IPS-NIHi11 (cell line): ENCODE results near the gene CDYL.
A peak's percentile ranks its signal among the peaks of the same experiment; 100 is the strongest.

Experiments used
- DNase-seq: peaks from one replicate; pipeline ENCODE4 v3.0.0; 2012; ENCODE audit warnings: mixed read lengths, low spot score

CDYL gene

DNA sequence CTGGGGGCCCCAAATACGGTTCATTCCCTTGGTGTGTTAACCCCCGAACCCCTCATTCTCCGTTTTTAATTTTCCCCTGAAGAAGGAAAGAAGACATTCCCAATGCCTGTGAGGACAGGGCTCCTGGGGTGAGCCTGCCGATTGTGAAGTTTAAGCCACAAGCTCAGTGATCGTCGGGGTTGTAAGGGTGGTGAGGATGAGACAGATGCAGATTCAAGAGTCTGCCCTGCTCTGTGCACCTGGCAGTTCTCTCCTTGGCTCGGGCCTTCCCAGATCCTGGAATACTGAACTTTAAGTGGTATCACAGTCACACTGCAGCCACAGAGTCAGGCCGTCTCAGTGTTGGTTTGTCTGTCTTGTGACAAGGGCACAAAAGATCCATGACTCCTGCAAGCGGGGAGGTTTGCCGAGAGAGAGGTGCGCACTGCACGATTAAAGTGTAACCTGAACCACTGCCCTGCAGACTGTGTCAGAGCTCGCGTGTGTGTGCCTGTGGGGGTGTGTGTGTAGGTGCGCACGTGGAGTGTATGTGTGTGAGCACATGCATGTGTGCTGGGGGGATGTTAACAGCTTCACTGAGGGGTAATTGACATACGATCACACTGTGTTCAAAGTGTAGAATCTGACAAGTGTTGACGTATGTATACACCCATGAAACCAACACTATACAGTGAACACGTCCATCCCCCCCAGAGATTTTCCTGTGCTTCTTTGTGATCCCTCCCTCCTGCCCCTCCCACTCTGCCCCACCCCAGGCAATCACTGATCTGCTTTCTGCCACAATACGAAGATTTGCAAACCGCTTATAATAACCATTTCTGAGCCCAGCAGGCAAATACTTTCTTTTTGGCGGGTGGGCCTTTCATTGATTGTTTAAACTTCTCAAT is 188.7 kb downstream of the CDYL start:
- DNase-seq, result no peak

DNA sequence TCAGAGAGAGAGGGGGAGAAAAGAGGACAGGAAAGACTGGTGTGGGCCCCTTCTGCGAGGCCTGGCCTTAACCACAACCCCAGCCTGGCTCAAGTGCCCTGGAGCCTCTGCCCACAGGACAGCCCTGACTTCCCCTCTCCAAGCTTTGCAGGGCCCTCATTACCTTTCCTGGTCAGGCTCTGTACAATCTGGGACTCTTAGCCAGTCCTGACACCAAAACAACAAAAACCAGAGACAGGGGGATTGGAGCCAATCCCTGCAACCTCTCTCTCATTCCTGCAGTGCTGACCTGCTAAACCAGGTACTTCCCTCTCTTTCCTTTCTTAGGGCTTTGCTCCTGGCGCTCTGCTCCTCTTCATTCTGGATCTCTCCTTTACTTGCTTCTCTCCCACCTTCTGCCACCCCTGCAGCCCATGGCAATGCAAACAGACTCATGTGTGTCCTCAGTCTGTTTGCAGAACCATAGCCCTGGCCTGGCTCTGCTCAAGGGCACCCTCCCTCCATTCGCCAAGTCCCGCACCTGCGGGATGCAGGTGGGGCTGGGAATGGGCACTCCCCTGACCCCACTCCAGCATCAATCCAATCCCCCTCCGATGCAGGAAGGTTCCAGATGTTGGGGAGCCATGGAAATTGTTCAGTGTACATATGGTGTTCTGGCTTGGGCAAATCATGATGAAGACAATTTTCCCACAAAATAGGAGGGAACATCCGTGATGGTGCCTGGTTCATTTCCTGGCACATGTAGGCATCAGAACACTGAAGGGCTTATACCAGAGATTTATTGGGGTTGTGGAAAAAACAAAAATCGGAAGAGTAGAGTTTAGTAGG is 189.6 kb downstream of the CDYL start:
- no peak for DNase-seq

DNA sequence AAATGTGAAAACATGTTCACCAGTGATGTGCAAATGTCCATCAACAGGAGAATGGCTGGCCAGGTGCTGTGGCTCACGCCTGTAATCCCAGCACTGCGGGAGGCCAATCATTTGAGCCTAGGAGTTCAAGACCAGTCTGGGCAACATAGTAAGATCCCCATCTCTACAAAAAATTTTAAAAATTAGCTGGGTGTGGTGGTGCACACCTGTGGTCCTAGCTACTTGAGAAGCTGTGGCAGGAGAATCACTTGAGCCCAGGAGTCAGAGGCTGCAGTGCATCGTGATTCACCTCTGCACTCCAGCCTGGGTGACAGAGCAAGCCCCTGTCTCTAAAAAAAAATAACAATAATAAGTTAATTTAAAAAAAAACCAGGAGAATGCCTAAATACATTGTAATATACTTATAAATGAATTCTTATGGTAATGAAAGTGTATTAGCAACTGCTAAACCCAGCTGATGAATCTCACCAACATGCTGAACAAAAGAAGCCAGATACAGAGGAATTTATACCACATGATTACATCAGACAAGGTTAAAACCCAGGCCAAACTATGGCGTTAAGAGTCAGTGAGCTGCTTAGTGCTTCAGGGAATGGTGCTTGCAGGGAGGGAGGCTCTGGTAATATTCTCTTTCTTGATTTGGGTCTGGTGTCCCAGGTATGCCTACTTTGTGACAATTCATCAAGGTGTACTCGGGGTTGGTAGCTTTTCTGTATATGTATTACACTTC is 191.3 kb downstream of the CDYL start:
- DNase-seq, result no peak

DNA sequence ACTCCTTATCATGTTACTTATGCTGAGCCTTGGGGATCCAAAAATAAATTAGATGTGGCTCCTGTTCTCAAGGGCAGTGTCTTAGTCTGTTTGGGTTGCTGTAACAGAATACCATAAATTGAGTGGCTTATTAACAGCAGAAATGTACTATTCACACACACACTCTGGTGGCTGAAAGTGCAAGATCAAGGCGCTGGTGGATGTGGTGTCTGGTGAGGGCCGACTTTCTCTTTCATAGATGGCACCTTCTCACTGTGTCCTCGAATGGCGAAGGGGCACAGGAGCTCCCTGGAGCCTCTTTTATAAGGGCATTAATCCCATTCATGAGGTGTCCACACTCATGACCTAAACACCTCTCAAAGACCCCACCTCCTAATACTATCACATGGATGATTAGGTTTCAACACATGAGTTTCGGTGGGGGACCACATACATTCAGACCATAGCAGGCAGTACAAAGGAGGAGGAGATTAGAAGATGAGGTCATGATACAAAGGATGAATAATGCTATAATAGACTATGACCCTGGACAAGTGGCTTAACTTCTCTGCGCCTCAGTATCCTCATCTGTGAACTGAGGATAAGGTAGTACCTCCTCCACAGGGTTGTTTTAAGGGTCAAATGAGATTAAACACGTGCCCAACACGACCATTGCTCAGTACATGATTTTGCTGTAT is 193.5 kb downstream of the CDYL start:
- DNase-seq, result no peak

- DNase-seq, result no peak
Observed at GRCh38 chr6:4970739-4971395, 194.7 kb downstream of the CDYL start.

GRCh38 chr6:4971851-4972250 is 195.6 kb downstream of the CDYL start:
- no peak for DNase-seq

GRCh38 chr6:4972438-4972837 is 196.2 kb downstream of the CDYL start:
- no peak for DNase-seq

DNA sequence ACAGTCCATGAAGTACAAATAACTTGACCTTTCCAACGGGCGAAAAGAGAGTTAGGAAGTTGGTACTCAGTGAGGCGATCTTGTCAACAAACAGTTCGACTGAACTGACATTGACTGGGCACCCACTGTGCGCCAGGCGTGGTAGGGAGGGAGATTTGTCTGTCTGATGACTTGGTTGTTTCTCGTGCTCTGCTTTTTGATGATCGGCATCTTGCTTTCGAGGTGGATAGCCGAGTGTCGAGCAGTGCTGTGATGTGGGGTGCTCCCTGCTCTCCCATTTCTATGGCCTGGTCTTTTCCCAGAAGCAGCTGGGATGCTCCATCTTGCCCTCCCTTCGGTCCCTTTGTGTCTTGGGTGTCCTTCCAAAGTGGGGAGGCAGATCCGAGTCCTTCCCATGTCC is 197.2 kb downstream of the CDYL start:
- DNase-seq, result no peak

DNA sequence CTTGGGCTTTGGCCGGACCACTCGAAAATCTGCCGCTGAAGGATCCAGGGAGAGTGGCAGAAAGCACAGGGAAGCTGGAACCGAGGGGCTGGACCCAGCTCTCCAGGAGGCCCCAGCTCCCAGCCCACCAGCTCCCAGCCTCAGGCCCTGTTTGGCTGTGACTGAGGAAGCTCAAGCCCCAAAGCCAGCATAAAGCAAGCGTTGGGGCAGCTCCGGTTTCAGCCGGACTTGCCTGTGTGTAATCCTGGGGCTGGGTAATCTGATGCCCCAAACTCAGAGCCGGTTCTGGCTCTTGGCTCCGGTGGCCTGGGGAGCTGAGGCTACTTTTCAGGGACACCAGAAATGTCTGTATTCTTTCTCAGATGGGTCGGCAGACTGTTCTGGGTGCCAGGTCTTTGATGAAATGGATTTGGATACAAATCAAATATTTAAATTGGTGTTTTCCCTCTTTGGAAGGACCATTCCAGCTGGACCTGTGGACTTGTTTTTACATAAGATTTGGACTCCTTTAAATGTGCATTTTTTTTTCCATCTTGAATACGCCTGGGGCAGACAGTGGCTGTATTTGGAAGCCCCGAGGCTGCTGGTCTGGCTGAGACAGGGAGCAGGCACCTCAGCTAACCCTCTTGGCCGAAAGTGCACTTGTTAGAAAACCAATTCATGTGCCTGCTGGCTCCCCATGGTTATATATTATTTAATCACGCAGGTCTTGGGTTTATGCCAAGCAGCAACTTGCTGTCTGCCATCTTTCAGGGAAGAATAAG is 198.0 kb downstream of the CDYL start:
- DNase-seq, result peak; percentile 84

- DNase-seq, result no peak
Observed at GRCh38 chr6:4974962-4975361, 198.8 kb downstream of the CDYL start.

- no peak for DNase-seq
Observed at GRCh38 chr6:4975506-4975905, 199.3 kb downstream of the CDYL start.

DNA sequence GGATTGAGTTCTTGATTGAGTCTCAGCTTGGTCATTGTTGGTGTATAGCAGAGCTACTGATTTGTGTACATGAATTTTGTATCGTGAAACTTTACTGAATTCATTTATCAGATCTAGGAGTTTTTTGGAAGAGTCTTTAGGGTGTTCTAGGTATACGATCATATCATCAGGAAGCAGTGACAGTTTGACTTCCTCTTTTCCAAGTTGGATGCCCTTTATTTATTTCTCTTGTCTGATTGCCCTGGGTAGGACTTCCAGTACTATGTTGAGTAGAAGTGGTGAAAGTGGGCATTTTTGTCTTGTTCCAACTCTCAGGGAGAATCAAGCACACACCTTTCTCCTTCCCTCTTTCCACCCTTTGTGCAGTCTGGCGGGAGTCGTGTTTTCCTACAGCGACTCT is 201.3 kb downstream of the CDYL start:
- no peak for DNase-seq

DNA sequence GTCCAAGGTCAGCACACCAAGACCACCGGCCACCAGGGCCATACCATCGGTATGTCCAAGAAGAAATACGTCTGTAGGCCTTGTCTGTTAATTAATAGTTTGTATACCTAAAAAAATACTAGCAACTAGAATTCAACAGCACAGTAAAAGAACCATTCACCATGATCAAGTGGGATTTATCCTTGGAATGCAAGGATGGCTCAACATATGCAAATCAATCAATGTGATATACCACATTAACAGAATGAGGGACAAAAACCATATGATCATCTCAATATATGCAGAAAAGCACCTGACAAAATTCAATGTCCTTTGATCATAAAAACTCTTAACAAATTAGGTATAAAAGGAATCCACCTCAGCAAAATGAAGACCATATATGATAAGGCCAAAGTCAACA is 203.2 kb downstream of the CDYL start:
- DNase-seq, result no peak

GRCh38 chr6:4981761-4982160 is 205.6 kb downstream of the CDYL start:
- DNase-seq, result no peak

GRCh38 chr6:4983322-4983721 is 207.1 kb downstream of the CDYL start:
- DNase-seq, result no peak

DNA sequence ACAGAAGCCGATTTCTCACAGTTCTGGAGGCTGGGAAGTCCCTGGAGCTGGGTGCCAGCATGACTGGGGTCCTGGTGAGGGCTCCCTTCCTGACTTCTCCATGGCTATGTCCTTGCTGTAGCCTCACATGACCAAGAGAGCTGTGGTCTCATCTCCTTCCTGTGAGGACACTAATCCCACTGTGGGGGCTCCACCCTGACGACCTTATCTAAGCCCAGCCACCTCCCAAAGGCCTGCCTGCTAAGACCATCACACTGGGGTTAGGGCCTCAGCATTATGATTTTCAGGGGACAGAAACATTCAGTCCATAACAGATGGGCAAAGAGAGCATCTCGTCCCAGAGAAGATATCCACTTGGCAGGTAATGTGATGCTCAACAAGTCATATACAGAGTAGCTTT is 210.8 kb downstream of the CDYL start:
- no peak for DNase-seq

GRCh38 chr6:4987432-4987831 is 211.2 kb downstream of the CDYL start:
- DNase-seq, result no peak

GRCh38 chr6:4994741-4995140 is 218.5 kb downstream of the CDYL start:
- DNase-seq, result no peak

DNA sequence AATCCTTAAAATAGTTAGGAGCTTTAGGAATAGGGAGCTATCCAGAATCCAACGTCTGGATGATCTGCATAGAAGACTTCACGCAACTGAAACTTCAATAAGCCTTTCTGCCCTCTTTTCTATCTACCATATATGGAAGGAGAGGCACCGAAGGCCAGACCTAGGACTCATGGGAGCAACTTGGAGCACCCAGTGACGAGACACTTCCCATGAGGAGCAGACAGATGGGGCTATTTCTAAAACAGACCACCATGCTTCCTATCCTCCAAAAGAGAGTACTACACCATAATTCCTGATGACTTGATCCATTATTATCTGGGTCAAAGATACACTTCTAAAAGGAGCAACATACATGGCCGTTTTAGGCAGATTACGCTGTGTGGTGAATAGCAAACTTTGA is 221.7 kb downstream of the CDYL start:
- no peak for DNase-seq

GRCh38 chr6:4999586-4999985 is 223.4 kb downstream of the CDYL start:
- DNase-seq, result no peak
